Activated naive CD4-positive, alpha-beta T cell treated with anti-CD3 and anti-CD28 coated beads for 36 hours (primary cell): ENCODE data around the gene NAA15. TPM values are rescaled to one million over a fixed set of nuclear protein-coding genes. Genes with fewer than 3 reads are reported as not detected.
"Not testable (repeated sequence)": the region's sequence is repeated elsewhere in the genome, so short reads cannot be mapped to it uniquely, and the experiment has no call there.

Experiments
- CTCF ChIA-PET: fragments of 350-600 bp; sonication (Branson Sonifier 250); formaldehyde crosslinking; loops from one replicate; lab custom pipeline; 2021; ENCODE audit warnings: antibody characterized with exemption; lab: Charles Lee
- DNase-seq: peaks from one replicate; pipeline ENCODE4 v3.0.0-alpha.2; 2020
- H3K27ac Mint-ChIP-seq: one replicate; pipeline ENCODE4 v1.8.0; 2021; ENCODE audit warnings: mild to moderate bottlenecking, mixed read lengths
- H3K27me3 Mint-ChIP-seq: one replicate; pipeline ENCODE4 v1.8.0; 2021; ENCODE audit warnings: low read depth, mixed read lengths
- H3K36me3 Mint-ChIP-seq: one replicate; pipeline ENCODE4 v1.8.0; 2021; ENCODE audit warnings: low read depth, mixed read lengths
- H3K4me1 Mint-ChIP-seq: one replicate; pipeline ENCODE4 v1.8.0; 2021; ENCODE audit warnings: low read depth, mixed read lengths
- H3K4me3 Mint-ChIP-seq: one replicate; pipeline ENCODE4 v1.8.0; 2021; ENCODE audit warnings: mild to moderate bottlenecking, moderate library complexity, mixed read lengths
- H3K9me3 Mint-ChIP-seq: one replicate; pipeline ENCODE4 v1.8.0; 2021; ENCODE audit warnings: mixed read lengths
- intact Hi-C: fragments of 100-400 bp; cut with micrococcal nuclease; formaldehyde crosslinking; loops from one replicate; pipeline ENCODE4 v1.15.1; 2023
- total RNA-seq, 2 experiments: library from RNA; stranded (reverse); gene quantifications; one replicate each; pipeline ENCODE4 v1.2.3, GENCODE V29; 2021

Gene NAA15
- total RNA-seq, 2 experiments from 2014 or later, result 91.5 to 94.0 TPM

GRCh38 chr4:139454111-139455045, 153.1 kb downstream of the NAA15 start, which contains the start of gene RAB33B:
RAB33B (plus strand) TSS chr4:139454121; CDS start chr4:139454196, 75 bp downstream.
- intact Hi-C loops, result loop anchor here (1.0 to 5.0 kb wide), 3 partner anchors 188 to 918 kb away; partner anchors contain the start of gene SCOC
- H3K9me3 Mint-ChIP-seq, result no peaks in the 10 kb centered on the region
- H3K4me3 Mint-ChIP-seq, result peak within 1 kb of the TSS; percentile 97
- H3K36me3 Mint-ChIP-seq, result peaks cover 2% of the 10 kb centered on the region
- peak; percentile 39 for DNase-seq
- no peaks in the 10 kb centered on the region for H3K27me3 Mint-ChIP-seq
- peak within 1 kb of the TSS; percentile 98 for H3K27ac Mint-ChIP-seq
- H3K4me1 Mint-ChIP-seq, result peaks cover 59% of the 10 kb centered on the region
- CTCF ChIA-PET, result no interaction called here

DNA sequence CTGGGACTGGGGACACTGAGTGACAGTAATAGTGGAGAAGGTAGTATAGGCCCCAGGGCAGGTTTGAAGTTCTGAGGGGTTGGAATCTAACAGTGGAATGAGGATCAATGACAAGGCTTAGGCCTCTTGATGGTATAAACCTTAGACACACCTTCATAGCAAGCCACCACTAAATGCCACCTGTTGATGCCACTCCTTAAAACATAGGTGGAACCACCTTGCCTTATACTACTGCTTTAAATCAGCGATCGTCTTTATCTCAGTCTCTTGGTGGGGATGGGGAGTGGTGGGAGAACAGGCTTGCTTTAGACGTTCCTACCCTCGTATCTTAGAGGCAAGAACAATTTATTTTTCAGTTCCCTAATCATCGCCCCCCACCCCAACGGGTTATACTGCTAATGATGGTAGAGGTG, 153.8 kb downstream of the NAA15 start:
- no peaks in the 10 kb centered on the region for H3K27me3 Mint-ChIP-seq
- DNase-seq, result no peak
- intact Hi-C loops, result loop anchor here (2.0 kb wide), 1 partner anchor 202 kb away; no protein-coding TSS in a partner anchor
- peaks cover 64% of the 10 kb centered on the region for H3K4me1 Mint-ChIP-seq
- no peaks in the 10 kb centered on the region for H3K9me3 Mint-ChIP-seq
- H3K27ac Mint-ChIP-seq, result no peak overlapping the region
- peaks cover 2% of the 10 kb centered on the region for H3K36me3 Mint-ChIP-seq
- H3K4me3 Mint-ChIP-seq, result peak overlapping the region; percentile 97
- CTCF ChIA-PET, result interaction anchor here (0.7 kb wide), 1 partner anchor 57 kb away, joined by 4 read pairs; no protein-coding TSS in a partner anchor

DNA sequence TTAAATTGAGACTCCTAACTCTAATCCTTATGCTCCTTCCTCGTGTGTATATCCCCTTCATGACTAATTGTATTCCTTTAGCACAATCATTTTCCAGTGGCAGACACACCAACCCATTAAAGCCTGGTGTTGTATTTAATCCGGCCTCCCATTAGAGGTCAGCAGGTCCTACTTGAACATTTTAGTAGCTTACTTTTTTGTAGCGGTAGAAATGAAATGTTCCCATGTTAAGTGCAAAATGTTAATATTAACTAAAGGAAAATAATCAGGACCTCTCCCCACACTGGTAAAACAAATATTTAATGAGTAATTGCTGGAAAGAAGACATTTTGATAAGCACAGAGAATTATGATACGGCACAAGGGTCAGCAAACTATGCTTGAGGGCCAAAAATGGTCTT, 156.0 kb downstream of the NAA15 start:
- no peak for DNase-seq
- Mint-ChIP-seq H3K27me3 (no peaks in the 10 kb centered on the region), H3K9me3 (no peaks in the 10 kb centered on the region), H3K4me3 (no peak overlapping the region), H3K36me3 (peaks cover 5% of the 10 kb centered on the region), H3K4me1 (peaks cover 56% of the 10 kb centered on the region), H3K27ac (no peak overlapping the region)
- CTCF ChIA-PET, result interaction anchor here (0.7 kb wide), 1 partner anchor 20 kb away, joined by 3 read pairs; no protein-coding TSS in a partner anchor
- intact Hi-C loops, result no loop called here

DNA sequence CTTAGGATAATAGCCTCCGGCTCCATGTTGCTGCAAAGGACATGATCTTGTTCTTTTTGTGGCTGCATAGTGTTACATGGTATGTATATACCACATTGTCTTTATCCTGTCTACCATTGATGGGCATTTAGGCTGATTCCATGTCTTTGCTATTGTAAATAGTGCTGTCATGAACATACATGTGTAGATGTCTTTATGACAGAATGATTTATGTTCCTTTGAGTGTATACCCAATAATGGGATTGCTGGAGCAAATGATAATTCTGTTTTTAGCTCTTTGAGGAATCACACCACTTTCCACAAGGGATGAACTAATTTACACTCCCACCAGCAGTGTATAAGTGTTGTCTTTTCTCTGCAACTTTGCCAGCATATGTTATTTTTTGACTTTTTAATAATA, 157.2 kb downstream of the NAA15 start:
- CTCF ChIA-PET, result no interaction called here
- no peaks in the 10 kb centered on the region for H3K27me3 Mint-ChIP-seq
- H3K36me3 Mint-ChIP-seq, result peaks cover 5% of the 10 kb centered on the region
- DNase-seq, result no peak
- no peak overlapping the region for H3K27ac Mint-ChIP-seq
- H3K9me3 Mint-ChIP-seq, result no peaks in the 10 kb centered on the region
- no peak overlapping the region for H3K4me3 Mint-ChIP-seq
- intact Hi-C loops, result no loop called here
- peaks cover 51% of the 10 kb centered on the region for H3K4me1 Mint-ChIP-seq

DNA sequence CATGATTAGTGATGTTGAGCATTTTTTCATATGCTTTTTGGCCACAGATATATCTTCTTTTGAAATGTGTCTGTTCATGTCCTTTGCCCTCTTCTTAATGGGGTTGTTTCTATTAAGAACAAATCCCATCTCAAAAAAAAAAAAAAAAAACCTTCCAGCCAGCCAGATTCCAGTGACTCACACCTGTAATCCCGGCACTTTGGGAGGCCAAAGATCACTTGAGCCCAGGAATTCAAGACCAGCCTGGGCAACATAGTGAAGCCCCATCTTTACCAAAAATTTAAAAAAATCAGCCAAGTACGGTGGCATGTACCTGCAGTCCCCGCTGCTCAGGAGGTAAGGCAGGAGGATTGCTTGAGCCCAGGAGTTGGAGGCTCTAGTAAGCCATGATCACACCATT, 157.7 kb downstream of the NAA15 start:
- CTCF ChIA-PET, result interaction anchor here (0.6 kb wide), 1 partner anchor 100 kb away, joined by 4 read pairs; no protein-coding TSS in a partner anchor
- H3K4me1 Mint-ChIP-seq, result peaks cover 51% of the 10 kb centered on the region
- H3K9me3 Mint-ChIP-seq, result no peaks in the 10 kb centered on the region
- H3K27me3 Mint-ChIP-seq, result no peaks in the 10 kb centered on the region
- H3K27ac Mint-ChIP-seq, result no peak overlapping the region
- no peak overlapping the region for H3K4me3 Mint-ChIP-seq
- intact Hi-C loops, result no loop called here
- H3K36me3 Mint-ChIP-seq, result peaks cover 9% of the 10 kb centered on the region
- DNase-seq, result no peak

- Mint-ChIP-seq H3K9me3 (no peaks in the 10 kb centered on the region), H3K27ac (no peak overlapping the region), H3K27me3 (no peaks in the 10 kb centered on the region), H3K4me3 (no peak overlapping the region), H3K4me1 (peaks cover 43% of the 10 kb centered on the region), H3K36me3 (peaks cover 11% of the 10 kb centered on the region)
- DNase-seq, result no peak
- intact Hi-C loops, result no loop called here
- CTCF ChIA-PET, result no interaction called here
These were observed 159.3 kb downstream of the NAA15 start for GRCh38 chr4:139460565-139460964.

GRCh38 chr4:139461022-139461628, 159.8 kb downstream of the NAA15 start:
- peaks cover 11% of the 10 kb centered on the region for H3K36me3 Mint-ChIP-seq
- no peak overlapping the region for H3K27ac Mint-ChIP-seq
- H3K9me3 Mint-ChIP-seq, result no peaks in the 10 kb centered on the region
- CTCF ChIA-PET, result interaction anchor here (0.6 kb wide), 1 partner anchor 75 kb away, joined by 3 read pairs; no protein-coding TSS in a partner anchor
- peaks cover 37% of the 10 kb centered on the region for H3K4me1 Mint-ChIP-seq
- H3K4me3 Mint-ChIP-seq, result no peak overlapping the region
- no peaks in the 10 kb centered on the region for H3K27me3 Mint-ChIP-seq
- no peak for DNase-seq
- intact Hi-C loops, result no loop called here

GRCh38 chr4:139464512-139464911, 163.2 kb downstream of the NAA15 start:
- H3K4me3 Mint-ChIP-seq, H3K9me3 Mint-ChIP-seq, DNase-seq, H3K27ac Mint-ChIP-seq, H3K27me3 Mint-ChIP-seq, CTCF ChIA-PET, intact Hi-C loops: not testable (repeated sequence)
- Mint-ChIP-seq H3K36me3 (peaks cover 26% of the 10 kb centered on the region), H3K4me1 (peaks cover 11% of the 10 kb centered on the region)

- Mint-ChIP-seq H3K9me3 (peaks cover 4% of the 10 kb centered on the region), H3K36me3 (peaks cover 24% of the 10 kb centered on the region), H3K4me3 (no peak overlapping the region), H3K27me3 (no peaks in the 10 kb centered on the region), H3K27ac (no peak overlapping the region), H3K4me1 (peaks cover 7% of the 10 kb centered on the region)
- CTCF ChIA-PET, result no interaction called here
- DNase-seq, result no peak
- intact Hi-C loops, result no loop called here
These were observed 164.6 kb downstream of the NAA15 start for GRCh38 chr4:139465922-139466321.

- H3K27ac Mint-ChIP-seq, CTCF ChIA-PET, intact Hi-C loops, DNase-seq, H3K27me3 Mint-ChIP-seq, H3K9me3 Mint-ChIP-seq, H3K4me1 Mint-ChIP-seq, H3K4me3 Mint-ChIP-seq: not testable (repeated sequence)
- H3K36me3 Mint-ChIP-seq, result peaks cover 37% of the 10 kb centered on the region
These were observed 167.5 kb downstream of the NAA15 start for GRCh38 chr4:139468756-139469155.

DNA sequence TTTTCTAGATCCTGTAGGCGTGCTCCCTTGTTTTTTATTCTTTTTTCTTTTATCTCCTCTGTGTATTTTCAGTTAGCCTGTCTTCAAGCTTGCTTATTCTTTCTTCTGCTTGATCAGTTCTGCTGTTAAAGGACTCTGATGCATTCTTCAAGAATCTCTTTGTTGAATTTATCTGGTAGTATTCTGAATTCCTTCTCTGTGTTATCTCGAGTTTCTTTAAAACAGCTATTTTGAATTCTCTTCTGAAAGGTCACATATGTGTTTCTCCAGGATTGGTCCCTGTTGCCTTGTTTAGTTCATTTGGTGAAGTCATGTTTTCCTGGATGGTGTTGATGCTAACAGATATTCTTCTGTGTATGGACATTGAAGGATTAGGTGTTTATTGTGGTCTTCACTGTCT, 167.9 kb downstream of the NAA15 start:
- intact Hi-C loops, result no loop called here
- Mint-ChIP-seq H3K27me3 (no peaks in the 10 kb centered on the region), H3K4me3 (no peak overlapping the region), H3K27ac (no peak overlapping the region), H3K36me3 (peaks cover 35% of the 10 kb centered on the region), H3K9me3 (peaks cover 10% of the 10 kb centered on the region), H3K4me1 (peaks cover 7% of the 10 kb centered on the region)
- CTCF ChIA-PET, result no interaction called here
- no peak for DNase-seq
